Measurements from ENCODE around the gene CC2D2A.

DNA sequence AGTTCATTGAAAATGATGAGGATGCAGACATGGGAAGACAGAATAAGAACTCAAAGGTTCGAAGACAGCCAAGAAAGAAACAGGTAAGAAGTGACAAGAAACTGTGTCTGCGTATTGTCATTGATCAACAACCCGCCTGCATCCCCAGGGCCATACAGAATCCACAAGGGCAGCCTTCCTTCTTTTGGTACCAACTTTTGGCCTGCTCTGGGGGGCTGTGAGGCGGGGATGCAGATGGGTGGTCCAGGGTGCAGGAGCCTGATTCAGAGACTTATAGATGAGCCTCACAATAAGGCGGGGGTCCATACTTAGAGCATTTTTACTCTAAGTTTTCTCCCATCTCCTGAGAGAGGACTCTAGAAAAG, 9.0 kb downstream of the CC2D2A start:
- TF ChIP-seq CTCF (IDR thresholded peaks at IDR 0.05) (no peak), POLR2AphosphoS5 (IDR thresholded peaks at IDR 0.05) (no peak)

Data from prostate gland (tissue), 2 donors.